ENCODE measurements around the gene COLQ. TPM values are rescaled to one million over a fixed set of nuclear protein-coding genes. Genes with fewer than 3 reads are reported as not detected.

The COLQ gene
- total RNA-seq, 4 donors from 2014 or later, result 1.9 to 10.2 (median 3.6) TPM

DNA sequence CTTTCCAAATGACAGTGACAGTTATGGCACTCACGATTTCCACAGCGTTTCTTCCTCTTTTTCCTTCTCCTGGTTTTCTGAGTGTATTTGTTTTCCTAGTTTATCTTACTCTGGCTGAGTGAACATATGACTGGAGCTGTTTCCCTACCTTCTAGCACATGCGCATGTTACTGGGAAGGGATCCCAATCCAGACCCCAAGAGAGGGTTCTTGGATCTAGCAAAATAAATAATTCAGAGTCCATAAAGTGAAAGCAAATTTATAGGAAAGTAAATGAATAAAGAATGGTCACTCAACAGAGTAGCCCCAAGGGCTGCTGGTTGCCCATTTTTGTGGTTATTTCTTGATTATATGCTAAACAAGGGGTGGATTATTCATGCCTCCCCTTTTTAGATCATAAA lies 118.0 kb downstream of the COLQ start:
- Histone ChIP-seq H3K9me3 (no peaks in the 10 kb centered on the region), H3K4me3 (no peak overlapping the region), H3K27ac (peak overlapping the region in 2 of 4 donors; percentile 4 to 56), H3K36me3 (peaks cover 0 to 12% (median 0%) of the 10 kb centered on the region in 3 donors), H3K4me1 (peaks cover 0 to 35% (median 8%) of the 10 kb centered on the region in 4 donors), H3K27me3 (no peaks in the 10 kb centered on the region)
- WGBS, 2 donors, result 30 to 39% methylated on average over 3 of the region's 3 CpGs
- no peak for DNase-seq (ENCODE audit: low spot score in 2 of 2)
- TF ChIP-seq, protein P1, sequence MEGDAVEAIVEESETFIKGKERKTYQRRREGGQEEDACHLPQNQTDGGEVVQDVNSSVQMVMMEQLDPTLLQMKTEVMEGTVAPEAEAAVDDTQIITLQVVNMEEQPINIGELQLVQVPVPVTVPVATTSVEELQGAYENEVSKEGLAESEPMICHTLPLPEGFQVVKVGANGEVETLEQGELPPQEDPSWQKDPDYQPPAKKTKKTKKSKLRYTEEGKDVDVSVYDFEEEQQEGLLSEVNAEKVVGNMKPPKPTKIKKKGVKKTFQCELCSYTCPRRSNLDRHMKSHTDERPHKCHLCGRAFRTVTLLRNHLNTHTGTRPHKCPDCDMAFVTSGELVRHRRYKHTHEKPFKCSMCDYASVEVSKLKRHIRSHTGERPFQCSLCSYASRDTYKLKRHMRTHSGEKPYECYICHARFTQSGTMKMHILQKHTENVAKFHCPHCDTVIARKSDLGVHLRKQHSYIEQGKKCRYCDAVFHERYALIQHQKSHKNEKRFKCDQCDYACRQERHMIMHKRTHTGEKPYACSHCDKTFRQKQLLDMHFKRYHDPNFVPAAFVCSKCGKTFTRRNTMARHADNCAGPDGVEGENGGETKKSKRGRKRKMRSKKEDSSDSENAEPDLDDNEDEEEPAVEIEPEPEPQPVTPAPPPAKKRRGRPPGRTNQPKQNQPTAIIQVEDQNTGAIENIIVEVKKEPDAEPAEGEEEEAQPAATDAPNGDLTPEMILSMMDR (IDR thresholded peaks at IDR 0.05), result no peak
- TF ChIP-seq EP300 (IDR thresholded peaks at IDR 0.05) (no peak), POLR2A (IDR thresholded peaks at IDR 0.05) (no peak)

- Histone ChIP-seq H3K9me3 (no peaks in the 10 kb centered on the region), H3K4me1 (peaks cover 0 to 35% (median 8%) of the 10 kb centered on the region in 4 donors), H3K27me3 (no peaks in the 10 kb centered on the region), H3K36me3 (peaks cover 0 to 7% (median 0%) of the 10 kb centered on the region in 3 donors), H3K27ac (peak overlapping the region in 3 of 4 donors; percentile 14 to 61 (median 56)), H3K4me3 (peak overlapping the region in 1 of 4 donors; percentile 21)
- WGBS, 2 donors, result 37 to 47% methylated on average over 4 of the region's 4 CpGs
- TF ChIP-seq, protein P1 (IDR thresholded peaks at IDR 0.05), result no peak
- no peak for TF ChIP-seq POLR2A (IDR thresholded peaks at IDR 0.05)
- DNase-seq (ENCODE audit: low spot score in 2 of 2), result no peak
These were observed 119.6 kb downstream of the COLQ start for GRCh38 chr3:15401936-15402335.

Small RNAs within 50 kb of the gene (small RNA-seq; reads per million reads assigned to genes)
- gene MIR4270, result not detected
- not detected for gene RN7SL110P
- gene RNU6-1024P, result not detected

Other genes starting within 250 kb of the COLQ start
- 100 to 1,000 TPM in 3 of 4 donors, 10 to 100 TPM in 1; 99.0 to 113 (median 105) TPM for gene SH3BP5, start 189.1 kb downstream of the COLQ start, total RNA-seq
- 10 to 100 TPM; 13.2 to 20.8 (median 17.0) TPM for gene METTL6, start 94.2 kb downstream of the COLQ start, total RNA-seq
- 10 to 100 TPM; 16.5 to 26.4 (median 19.3) TPM for gene EAF1, start 94.1 kb downstream of the COLQ start, total RNA-seq
- gene HACL1, start 79.9 kb upstream of the COLQ start, total RNA-seq, result 10 to 100 TPM; 19.0 to 33.3 (median 24.2) TPM
- gene BTD, start 80.0 kb upstream of the COLQ start, total RNA-seq, result 10 to 100 TPM; 14.4 to 50.0 (median 40.2) TPM

Measured in tibial nerve (tissue), 4 donors.